CD4-positive, alpha-beta T cell (primary cell): ENCODE data around the gene DENND2A. TPM values are rescaled to one million over a fixed set of nuclear protein-coding genes. Genes with fewer than 3 reads are reported as not detected.
"Not testable (repeated sequence)": the region's sequence is repeated elsewhere in the genome, so short reads cannot be mapped to it uniquely, and the experiment has no call there.

ENCODE experiments used
- ATAC-seq: fragments of 200-7000 bp; cut with Tn5 transposase; one replicate; pipeline ENCODE4 v1.10.0; 2022; ENCODE audit warnings: mild to moderate bottlenecking; ENCODE audit not compliant: poor library complexity
- CTCF ChIA-PET: fragments of 350-600 bp; sonication (Branson Sonifier 250); formaldehyde crosslinking; loops from one replicate; lab custom pipeline; 2021; ENCODE audit warnings: antibody characterized with exemption, inconsistent platforms; lab: Charles Lee
- POLR2A ChIA-PET: fragments of 350-600 bp; sonication (Branson Sonifier 250); formaldehyde crosslinking; loops from one replicate; lab custom pipeline; 2021; ENCODE audit warnings: antibody characterized with exemption, inconsistent platforms; lab: Charles Lee
- DNase-seq, 14 experiments: peaks; one replicate each; pipeline ENCODE4 v3.0.0-alpha.2; 2013 to 2020; ENCODE audit warnings: mixed read lengths in 2 of 14
- H3K27ac ChIP-seq, 2 donors: one replicate each; pipeline versions ENCODE4 v1.5.1 to v1.7.0; 2013; ENCODE audit warnings: low read length in 2 of 2, low read depth in 1 of 2, mild to moderate bottlenecking in 1 of 2
- H3K27me3 ChIP-seq, 2 experiments: 1 replicate in 1 of 2; 2 replicates in 1 of 2; pipeline versions ENCODE4 v1.6.1 to v1.7.0; 2013; ENCODE audit warnings: low read length in 2 of 2, control low read depth in 1 of 2, mild to moderate bottlenecking in 1 of 2, moderate library complexity in 1 of 2; ENCODE audit not compliant: insufficient read depth in 2 of 2, control insufficient read depth in 1 of 2
- H3K36me3 ChIP-seq: one replicate; pipeline ENCODE4 v1.6.1; 2013; ENCODE audit warnings: low read length, control low read depth; ENCODE audit not compliant: insufficient read depth
- H3K4me1 ChIP-seq: one replicate; pipeline ENCODE4 v1.6.1; 2013; ENCODE audit warnings: low read length, control low read depth; ENCODE audit not compliant: insufficient read depth
- H3K4me3 ChIP-seq: one replicate; pipeline ENCODE4 v1.5.1; 2013; ENCODE audit warnings: mild to moderate bottlenecking, low read length, moderate library complexity
- H3K9me3 ChIP-seq, 2 experiments: 1 replicate in 1 of 2; 2 replicates in 1 of 2; pipeline versions ENCODE4 v1.6.1 to v1.7.0; 2013; ENCODE audit warnings: low read length in 2 of 2, mild to moderate bottlenecking in 2 of 2, control low read depth in 1 of 2, moderate library complexity in 1 of 2; ENCODE audit not compliant: control insufficient read depth in 1 of 2, insufficient read depth in 1 of 2
- H3K27ac Mint-ChIP-seq: one replicate; pipeline ENCODE4 v1.8.0; 2020; ENCODE audit warnings: mixed read lengths
- H3K27me3 Mint-ChIP-seq: one replicate; pipeline ENCODE4 v1.8.0; 2021; ENCODE audit warnings: mixed read lengths
- H3K36me3 Mint-ChIP-seq: one replicate; pipeline ENCODE4 v1.8.0; 2021; ENCODE audit warnings: low read depth, mixed read lengths
- H3K4me1 Mint-ChIP-seq: one replicate; pipeline ENCODE4 v1.8.0; 2021; ENCODE audit warnings: low read depth, mixed read lengths
- H3K4me3 Mint-ChIP-seq: one replicate; pipeline ENCODE4 v1.8.0; 2020; ENCODE audit warnings: mild to moderate bottlenecking, mixed read lengths
- H3K9me3 Mint-ChIP-seq: one replicate; pipeline ENCODE4 v1.8.0; 2020; ENCODE audit warnings: mixed read lengths
- CTCF ChIP-seq: fragments of 200-600 bp; IDR thresholded peaks from one replicate; pipeline ENCODE4 v1.8.0; 2022; ENCODE audit warnings: antibody characterized with exemption, mild to moderate bottlenecking
- intact Hi-C, 2 experiments: fragments of 100-400 bp; cut with DNase I in 1 of 2; cut with micrococcal nuclease in 1 of 2; formaldehyde crosslinking; loops; one replicate each; pipeline versions ENCODE4 v1.15.1 to v1.9.0; 2023 to 2025; cut with DNase I, micrococcal nuclease
- total RNA-seq, 174 experiments: library from RNA in 2 of 174; stranded (reverse) in 2 of 174; gene quantifications; one replicate each; pipeline ENCODE4 v1.2.3 and lab custom pipeline; 2021 to 2026

Gene DENND2A
- total RNA-seq, 2 experiments from 2014 or later = not detected

- POLR2A ChIA-PET = interaction anchor here (1.7 kb wide), 2 partner anchors 24 to 28 kb away, joined by 4 to 13 read pairs; partner anchors contain the start of gene NDUFB2
- Mint-ChIP-seq H3K9me3 (no peaks in the 10 kb centered on the region), H3K4me1 (peaks cover 32% of the 10 kb centered on the region), H3K27ac (peak overlapping the region; percentile 79), H3K27me3 (no peaks in the 10 kb centered on the region), H3K36me3 (peaks cover 16% of the 10 kb centered on the region), H3K4me3 (peak overlapping the region; percentile 85)
- no peaks in the 10 kb centered on the region for H3K9me3 ChIP-seq
- TF ChIP-seq CTCF = no peak
- ATAC-seq = no peak
- no peak overlapping the region for H3K4me3 ChIP-seq
- CTCF ChIA-PET = no interaction called here
- H3K36me3 ChIP-seq = peaks cover 9% of the 10 kb centered on the region
- peak in 1 of 14 experiments; percentile 12 for DNase-seq
- H3K27ac ChIP-seq = no peak overlapping the region
- intact Hi-C loops = loop anchor here (2.0 to 5.0 kb wide), 5 partner anchors 193 to 345 kb away; partner anchors contain the start of genes MKRN1 (in 2 of the 2), BRAF (in 1 of the 2) and RAB19 (in 1 of the 2)
- H3K4me1 ChIP-seq = peaks cover 29% of the 10 kb centered on the region
- no peaks in the 10 kb centered on the region for H3K27me3 ChIP-seq
These were observed 31.4 kb upstream of the DENND2A start for GRCh38 chr7:140671966-140672365.

GRCh38 chr7:140670343-140670935 lies 29.8 kb upstream of the DENND2A start:
- no peaks in the 10 kb centered on the region for H3K9me3 ChIP-seq
- peaks cover 1% of the 10 kb centered on the region for H3K36me3 Mint-ChIP-seq
- peaks cover 23% of the 10 kb centered on the region for H3K4me1 ChIP-seq
- no peak overlapping the region for H3K27ac ChIP-seq
- no peak overlapping the region for H3K27ac Mint-ChIP-seq
- H3K36me3 ChIP-seq = no peaks in the 10 kb centered on the region
- DNase-seq (no peak), ATAC-seq (no peak)
- ChIA-PET CTCF (no interaction called here), POLR2A (no interaction called here)
- peaks cover 28% of the 10 kb centered on the region for H3K4me1 Mint-ChIP-seq
- H3K4me3 Mint-ChIP-seq = peak overlapping the region; percentile 51
- intact Hi-C loops = loop anchor here in 1 of 2 experiments (5.0 kb wide), 4 partner anchors 193 to 347 kb away; partner anchors contain the start of genes BRAF, MKRN1 and RAB19
- no peak for TF ChIP-seq CTCF
- no peaks in the 10 kb centered on the region for H3K27me3 Mint-ChIP-seq
- H3K27me3 ChIP-seq = no peaks in the 10 kb centered on the region
- H3K4me3 ChIP-seq = no peak overlapping the region
- H3K9me3 Mint-ChIP-seq = no peaks in the 10 kb centered on the region

GRCh38 chr7:140669862-140670261 lies 29.2 kb upstream of the DENND2A start:
- H3K4me3 Mint-ChIP-seq = peak overlapping the region; percentile 31
- H3K27ac ChIP-seq, H3K27me3 Mint-ChIP-seq, H3K9me3 Mint-ChIP-seq, DNase-seq, H3K9me3 ChIP-seq, ATAC-seq, H3K36me3 Mint-ChIP-seq, POLR2A ChIA-PET, H3K36me3 ChIP-seq, CTCF ChIA-PET, H3K4me3 ChIP-seq, H3K27me3 ChIP-seq, H3K27ac Mint-ChIP-seq: not testable (repeated sequence)
- peaks cover 22% of the 10 kb centered on the region for H3K4me1 Mint-ChIP-seq
- intact Hi-C loops = loop anchor here in 1 of 2 experiments (5.0 kb wide), 4 partner anchors 193 to 347 kb away; partner anchors contain the start of genes BRAF, MKRN1 and RAB19
- H3K4me1 ChIP-seq = peaks cover 18% of the 10 kb centered on the region
